AG08395 (cell line): ENCODE measurements around the gene CAMTA1.

Source experiments
- DNase-seq: peaks from one replicate; pipeline ENCODE4 v3.0.0; 2012; ENCODE audit warnings: mixed read lengths, low spot score

CAMTA1 gene

DNA sequence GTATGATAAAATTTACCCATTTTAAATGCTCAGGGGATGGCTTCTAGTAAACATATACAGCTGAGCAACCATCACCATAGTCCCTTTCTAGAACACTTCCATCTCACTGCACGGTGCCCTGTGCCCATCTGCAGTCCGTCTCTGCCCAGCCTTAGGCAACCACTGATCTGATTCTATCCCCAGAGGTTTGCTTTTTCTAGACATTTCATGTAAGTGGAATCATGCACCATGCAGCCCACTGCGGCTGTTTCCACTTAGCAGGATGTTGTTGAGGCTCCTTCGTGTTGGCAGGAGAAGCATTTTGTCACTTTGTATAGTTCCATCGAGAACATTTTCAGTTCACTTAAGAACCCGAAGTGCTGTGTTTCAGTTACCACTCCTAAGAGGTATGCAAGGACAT is 958.1 kb downstream of the CAMTA1 start:
- DNase-seq, result no peak

DNA sequence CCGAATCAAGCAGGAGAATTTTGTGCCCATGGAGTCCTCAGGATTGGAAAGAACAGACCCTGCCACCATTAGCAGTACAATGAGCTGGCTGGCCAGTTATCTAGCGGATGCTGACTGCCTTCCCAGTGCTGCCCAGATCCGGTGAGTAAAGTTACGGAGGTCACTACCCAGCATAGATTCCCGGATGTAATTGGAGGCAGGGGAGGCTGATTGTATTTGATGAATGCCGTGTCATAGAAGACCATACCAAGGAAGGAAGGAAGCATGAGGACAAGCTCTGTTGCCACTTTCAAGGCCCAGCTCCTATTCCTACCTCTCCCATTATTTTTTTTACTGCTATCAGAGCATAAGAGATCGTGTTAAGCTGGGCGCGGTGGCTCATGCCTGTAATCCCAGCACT is 959.6 kb downstream of the CAMTA1 start:
- no peak for DNase-seq

DNA sequence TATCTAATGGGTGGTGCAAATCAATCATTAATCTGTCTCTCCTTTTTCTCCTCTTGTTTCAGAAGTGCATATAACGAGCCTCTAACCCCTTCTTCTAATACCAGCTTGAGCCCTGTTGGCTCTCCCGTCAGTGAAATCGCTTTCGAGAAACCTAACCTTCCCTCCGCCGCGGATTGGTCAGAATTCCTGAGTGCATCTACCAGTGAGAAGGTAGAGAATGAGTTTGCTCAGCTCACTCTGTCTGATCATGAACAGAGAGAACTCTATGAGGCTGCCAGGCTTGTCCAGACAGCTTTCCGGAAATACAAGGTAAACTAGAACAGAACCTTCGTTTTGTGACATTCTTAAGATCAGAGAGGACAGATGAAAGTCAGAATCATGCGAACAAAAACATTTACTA is 960.5 kb downstream of the CAMTA1 start:
- no peak for DNase-seq

- no peak for DNase-seq
These were observed 962.4 kb downstream of the CAMTA1 start for GRCh38 chr1:7747605-7748004.

- DNase-seq, result no peak
These were observed 963.9 kb downstream of the CAMTA1 start for GRCh38 chr1:7749126-7749525.

DNA sequence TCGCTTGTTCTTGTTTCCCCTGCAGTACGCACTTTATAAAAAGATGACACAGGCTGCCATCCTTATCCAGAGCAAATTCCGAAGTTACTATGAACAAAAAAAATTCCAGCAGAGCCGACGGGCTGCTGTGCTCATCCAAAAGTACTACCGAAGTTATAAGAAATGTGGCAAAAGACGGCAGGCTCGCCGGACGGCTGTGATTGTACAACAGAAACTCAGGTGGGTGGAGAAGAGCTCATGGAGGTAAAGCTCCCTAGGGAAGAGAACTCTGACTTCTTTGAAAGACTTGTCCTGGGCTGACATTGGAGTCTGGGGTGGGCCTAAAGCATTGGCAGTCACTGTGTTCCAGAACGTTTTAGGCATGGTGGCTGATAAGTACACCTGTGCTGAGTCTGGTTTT is 965.9 kb downstream of the CAMTA1 start:
- DNase-seq, result no peak

GRCh38 chr1:7752512-7753417 is 967.5 kb downstream of the CAMTA1 start:
- peak; percentile 56 for DNase-seq

DNA sequence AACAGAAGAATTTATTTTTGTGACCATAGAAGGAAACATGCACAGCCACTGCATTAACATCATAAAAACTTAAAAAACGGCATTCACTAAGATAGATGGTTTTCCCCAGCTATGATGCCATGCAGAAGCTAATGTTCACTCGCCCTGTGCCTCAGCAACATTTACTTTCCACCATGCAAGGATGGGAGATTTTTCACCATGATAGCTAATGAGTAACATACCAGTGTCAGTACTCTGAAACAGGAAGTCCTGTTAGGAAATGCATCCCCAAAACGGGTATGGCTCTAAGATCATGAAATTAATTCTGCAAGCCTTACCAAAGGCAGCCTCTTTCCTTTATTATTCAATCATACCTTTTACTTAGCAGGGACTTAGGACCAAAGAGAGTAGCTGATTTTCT is 968.4 kb downstream of the CAMTA1 start:
- no peak for DNase-seq

GRCh38 chr1:7754234-7754633 is 969.0 kb downstream of the CAMTA1 start:
- DNase-seq, result no peak

- no peak for DNase-seq
These were observed 970.2 kb downstream of the CAMTA1 start for GRCh38 chr1:7755448-7755847.

DNA sequence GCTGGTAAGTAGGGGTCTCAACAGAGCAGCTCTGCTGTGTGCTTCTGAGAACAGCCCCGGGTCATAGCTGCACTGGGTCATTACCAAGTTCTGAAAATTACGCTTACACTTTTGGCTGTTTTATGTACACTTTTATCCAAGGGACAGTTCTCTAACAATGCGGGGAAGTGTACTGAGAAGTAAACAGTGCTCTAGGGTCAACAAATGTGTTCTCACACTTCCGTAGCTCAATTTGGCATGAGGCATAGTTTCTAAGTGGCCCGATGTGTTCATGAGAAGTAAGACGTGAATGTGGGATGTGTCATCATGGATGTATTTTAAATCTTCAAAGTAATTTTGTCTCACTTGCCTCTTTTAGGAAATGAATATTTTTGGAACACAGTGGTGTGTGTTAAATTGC is 975.0 kb downstream of the CAMTA1 start:
- DNase-seq, result no peak

DNA sequence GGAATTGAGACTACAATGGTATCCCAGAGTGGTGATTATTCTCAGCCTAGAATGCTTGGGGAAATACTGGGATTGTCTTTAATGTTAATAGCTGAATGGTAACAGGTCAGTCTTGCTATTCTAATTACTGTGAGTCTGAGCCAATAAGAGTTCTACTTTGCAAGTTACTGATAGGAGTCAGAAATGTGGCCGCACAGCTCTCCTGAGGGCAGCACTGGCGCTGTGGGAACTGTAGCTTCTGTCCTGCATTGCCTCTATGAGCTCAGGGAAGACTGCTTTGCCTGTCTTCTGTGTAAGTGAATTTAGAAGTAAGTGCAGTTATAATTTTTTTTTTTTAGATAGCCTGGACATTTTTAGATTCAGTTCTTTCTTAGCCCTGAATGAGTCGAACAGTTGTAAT is 975.8 kb downstream of the CAMTA1 start:
- no peak for DNase-seq

GRCh38 chr1:7767176-7767575 is 981.9 kb downstream of the CAMTA1 start:
- no peak for DNase-seq

DNA sequence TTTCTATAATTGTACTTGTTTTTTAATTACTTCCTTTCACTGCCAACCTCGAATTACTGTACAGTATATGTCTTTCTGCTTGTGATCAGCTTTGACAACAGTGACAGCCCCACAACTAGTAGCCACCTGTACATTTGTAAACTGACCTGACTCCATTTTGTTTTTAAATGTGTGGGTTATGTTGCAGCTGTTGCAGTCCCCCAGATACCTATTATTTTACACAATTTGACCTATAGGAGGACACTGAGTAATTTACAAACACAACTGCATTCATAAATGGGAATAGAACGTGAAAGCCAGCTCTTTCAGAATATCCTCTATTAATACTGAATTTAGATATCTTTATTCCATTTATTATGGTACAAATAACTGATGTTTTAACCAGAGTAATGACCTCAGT is 983.3 kb downstream of the CAMTA1 start:
- no peak for DNase-seq

GRCh38 chr1:7769673-7770412 is 984.6 kb downstream of the CAMTA1 start:
- DNase-seq, result no peak

DNA sequence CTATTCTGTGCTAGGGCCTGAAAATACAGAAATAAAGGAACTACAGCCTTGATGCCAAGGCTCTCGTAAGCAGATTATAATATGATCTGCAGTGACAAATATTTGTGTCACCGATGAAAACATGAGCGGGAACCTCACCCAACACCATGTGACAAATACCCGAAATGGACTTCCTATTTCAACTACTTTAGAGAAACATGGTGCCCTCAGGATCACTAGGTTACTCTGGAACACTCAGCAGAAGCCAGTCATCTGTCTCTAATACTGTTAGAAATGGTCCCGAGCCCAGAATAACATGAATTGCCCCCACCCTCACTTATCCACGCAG is 985.4 kb downstream of the CAMTA1 start:
- peak; percentile 10 for DNase-seq

- DNase-seq, result peak; percentile 98
These were observed 986.0 kb downstream of the CAMTA1 start, which contains the start of gene VAMP3 for GRCh38 chr1:7770997-7771822. Gene VAMP3, plus strand, starts transcription at chr1:7771296. Its CDS starts 88 bp downstream, at chr1:7771384.

DNA sequence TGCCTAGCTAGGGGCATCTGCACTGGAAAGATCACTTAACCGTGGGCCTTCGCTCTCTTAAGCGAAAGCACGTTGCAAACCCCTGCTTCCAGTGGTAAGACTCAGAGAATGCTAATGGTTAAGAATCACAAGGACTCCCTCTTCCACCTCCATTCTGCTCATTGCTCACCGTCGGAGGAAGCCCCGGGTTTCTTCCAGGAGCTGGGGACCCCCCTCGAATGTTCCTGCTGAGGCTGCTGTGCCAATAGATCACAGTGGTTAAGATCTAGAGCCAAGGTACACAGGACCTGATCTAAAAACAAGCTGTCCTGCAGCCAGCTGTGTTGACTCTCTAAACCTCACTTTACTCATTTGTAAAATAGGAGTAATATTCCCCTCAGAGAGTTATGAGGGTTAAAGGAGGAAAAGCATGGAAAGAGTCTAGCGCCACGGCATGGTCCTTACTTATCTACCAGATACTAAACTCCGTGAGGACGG is 986.6 kb downstream of the CAMTA1 start:
- DNase-seq, result no peak

GRCh38 chr1:7777591-7777990 is 992.3 kb downstream of the CAMTA1 start:
- no peak for DNase-seq

GRCh38 chr1:7778133-7778628 is 992.9 kb downstream of the CAMTA1 start:
- DNase-seq, result no peak

DNA sequence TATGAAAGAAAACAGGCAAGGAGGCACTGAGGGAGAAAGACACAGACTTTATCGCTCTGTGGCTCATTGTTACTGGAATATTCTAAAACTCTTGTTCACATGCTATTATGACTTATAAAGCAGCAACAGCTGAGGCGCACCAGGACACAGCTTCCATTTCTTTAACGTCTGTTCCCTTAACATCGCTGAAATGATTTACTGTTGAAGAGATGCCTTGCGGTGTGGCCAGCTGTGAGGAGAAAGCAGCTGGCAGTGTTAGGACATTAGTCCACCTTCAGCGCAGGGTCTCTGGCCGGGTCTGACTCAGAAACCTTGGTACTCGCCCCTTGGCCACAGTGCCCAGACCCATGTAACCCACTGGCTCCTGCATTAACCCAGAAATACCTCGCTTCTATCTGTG is 995.7 kb downstream of the CAMTA1 start:
- no peak for DNase-seq

- DNase-seq, result no peak
These were observed 996.2 kb downstream of the CAMTA1 start for GRCh38 chr1:7781501-7781900.
